ENCODE results near the gene AP1S1.

Gene AP1S1

DNA sequence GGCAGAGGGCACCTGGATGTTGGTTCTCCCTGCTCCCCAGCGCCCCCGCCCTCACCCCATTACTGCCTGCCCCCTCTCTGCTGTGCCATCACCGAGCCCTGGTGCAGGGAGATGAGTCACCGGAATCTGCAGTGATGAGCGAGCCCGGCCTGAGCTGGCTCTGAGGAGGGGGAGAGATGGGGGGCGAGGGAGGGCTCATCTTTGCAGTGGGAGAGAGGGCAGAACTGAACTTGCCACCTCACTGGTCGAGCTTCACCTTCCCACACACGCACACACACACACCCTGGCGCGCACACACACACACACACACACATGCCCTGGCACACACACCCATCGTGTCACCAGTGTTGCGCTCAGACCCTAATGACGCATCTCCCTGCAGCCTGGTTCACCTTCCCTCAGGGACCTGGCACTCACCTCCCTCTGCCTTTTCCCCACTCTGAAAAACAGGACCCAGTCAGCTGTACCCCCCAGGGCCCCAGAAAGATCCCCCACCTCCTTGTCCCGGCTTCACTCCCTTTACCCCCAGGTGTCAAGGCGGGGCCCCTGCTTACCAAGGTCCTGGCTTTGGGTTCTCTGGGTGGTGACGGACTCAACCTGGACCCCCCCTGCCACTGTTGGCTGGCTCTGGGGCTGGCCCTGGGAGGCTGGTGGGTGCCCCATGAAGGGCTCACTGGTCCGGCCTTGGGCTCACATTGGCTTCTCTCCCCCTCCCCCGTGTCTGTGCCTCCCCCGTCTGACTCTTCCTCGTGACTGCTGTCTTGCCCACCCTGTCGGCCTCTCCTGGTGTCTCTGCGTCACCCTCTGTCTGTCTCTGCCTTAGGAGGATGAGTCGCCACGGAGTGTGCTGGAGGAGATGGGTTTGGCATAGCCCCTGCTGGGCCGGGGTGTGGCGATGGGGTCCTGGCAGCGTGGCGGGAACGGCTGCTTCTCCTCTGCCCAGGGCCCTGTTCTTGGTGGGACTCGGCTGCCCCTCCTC lies 5.7 kb downstream of the AP1S1 start:
- DNase-seq: no peak

- no peak for DNase-seq
These were observed 6.6 kb downstream of the AP1S1 start for GRCh38 chr7:101160910-101161309.

- no peak for DNase-seq
These were observed 7.6 kb downstream of the AP1S1 start for GRCh38 chr7:101161692-101162471.

DNA sequence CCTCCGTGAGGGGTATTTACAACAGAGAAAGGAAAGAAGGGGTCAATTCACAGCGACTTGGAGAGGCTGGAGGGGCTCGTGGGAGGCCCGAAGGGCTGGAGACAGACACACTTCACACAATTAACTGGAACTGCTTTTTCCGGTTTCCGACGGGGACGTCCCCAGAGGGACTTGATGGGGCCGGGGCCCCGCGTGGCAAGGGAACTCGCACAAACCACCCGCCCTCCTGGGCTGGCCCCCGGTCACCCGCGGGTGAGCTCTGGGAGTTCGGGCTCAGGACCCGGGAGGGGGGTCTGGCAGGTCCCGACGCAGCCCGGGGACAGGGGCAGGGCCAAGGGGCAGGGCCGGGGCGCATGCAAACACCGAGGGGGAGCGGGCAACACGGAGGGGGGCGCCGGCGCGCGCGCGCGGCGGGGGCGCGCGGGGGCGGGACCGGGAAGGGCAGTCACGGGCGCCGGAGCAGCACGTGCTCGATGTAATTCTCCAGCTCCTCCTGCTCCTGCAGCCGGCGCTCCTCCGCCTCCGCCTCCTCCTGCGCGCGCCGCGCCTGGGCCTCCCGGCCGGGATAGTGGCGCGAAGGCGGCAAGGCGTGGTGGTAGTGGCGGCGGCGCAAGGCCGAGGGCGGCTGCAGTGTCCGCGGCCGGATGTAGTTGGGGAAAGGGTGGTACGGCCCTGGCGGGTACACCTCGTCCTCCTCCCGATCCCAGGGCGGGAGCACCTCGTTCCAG lies 8.4 kb downstream of the AP1S1 start:
- no peak for DNase-seq

DNA sequence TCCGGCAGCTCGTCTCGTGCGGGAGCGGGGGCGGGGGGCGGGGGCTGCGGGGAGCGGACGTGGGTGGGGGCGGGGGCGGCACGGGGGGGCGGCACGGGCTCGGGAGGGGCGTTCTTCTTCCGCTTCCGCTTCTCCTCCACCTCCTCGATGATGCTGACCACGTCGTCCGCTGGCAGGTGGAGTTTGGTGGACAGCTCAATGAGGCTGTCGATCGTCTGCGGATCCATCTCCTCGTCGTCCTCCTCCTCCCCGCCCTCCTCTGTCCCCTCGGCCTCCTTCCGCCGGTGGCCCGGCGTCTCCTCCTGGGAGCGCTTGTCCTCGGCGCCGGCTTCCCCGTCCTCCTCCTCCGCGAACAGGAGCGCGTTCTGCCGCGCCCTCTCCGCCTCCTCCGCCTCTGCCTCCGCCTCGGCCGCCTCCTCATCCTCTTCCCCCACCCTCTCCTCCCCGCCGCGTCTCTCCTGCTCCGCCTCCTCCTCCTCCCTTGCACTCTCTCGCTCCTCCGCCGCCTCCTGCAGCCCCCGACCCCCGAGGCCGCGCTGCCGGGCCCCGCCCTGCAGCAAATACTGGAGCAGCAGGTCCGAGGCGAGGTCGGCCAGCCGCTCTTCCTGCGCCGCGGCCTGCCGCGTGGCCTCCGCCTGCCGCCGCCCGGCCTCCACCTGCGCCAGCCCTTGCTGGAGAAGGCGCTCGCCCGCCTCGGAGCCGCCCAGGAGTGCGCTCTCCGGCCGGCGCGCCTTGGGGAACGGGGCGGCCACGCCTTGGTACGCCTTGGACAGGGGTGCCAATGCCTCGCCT lies 9.2 kb downstream of the AP1S1 start:
- peak; percentile 47 for DNase-seq

- no peak for DNase-seq
These were observed 10.0 kb downstream of the AP1S1 start for GRCh38 chr7:101164071-101164840.

- DNase-seq: peak; percentile 95
These were observed 11.0 kb downstream of the AP1S1 start, which contains the start of gene VGF for GRCh38 chr7:101165075-101165957. Gene VGF, minus strand, starts transcription at chr7:101165569. Its CDS starts 726 bp downstream, at chr7:101164843.

GRCh38 chr7:101165958-101166647 lies 11.8 kb downstream of the AP1S1 start:
- no peak for DNase-seq

GRCh38 chr7:101166648-101166908 lies 12.3 kb downstream of the AP1S1 start:
- DNase-seq: no peak

- DNase-seq: no peak
These were observed 12.8 kb downstream of the AP1S1 start for GRCh38 chr7:101166909-101167644.

DNA sequence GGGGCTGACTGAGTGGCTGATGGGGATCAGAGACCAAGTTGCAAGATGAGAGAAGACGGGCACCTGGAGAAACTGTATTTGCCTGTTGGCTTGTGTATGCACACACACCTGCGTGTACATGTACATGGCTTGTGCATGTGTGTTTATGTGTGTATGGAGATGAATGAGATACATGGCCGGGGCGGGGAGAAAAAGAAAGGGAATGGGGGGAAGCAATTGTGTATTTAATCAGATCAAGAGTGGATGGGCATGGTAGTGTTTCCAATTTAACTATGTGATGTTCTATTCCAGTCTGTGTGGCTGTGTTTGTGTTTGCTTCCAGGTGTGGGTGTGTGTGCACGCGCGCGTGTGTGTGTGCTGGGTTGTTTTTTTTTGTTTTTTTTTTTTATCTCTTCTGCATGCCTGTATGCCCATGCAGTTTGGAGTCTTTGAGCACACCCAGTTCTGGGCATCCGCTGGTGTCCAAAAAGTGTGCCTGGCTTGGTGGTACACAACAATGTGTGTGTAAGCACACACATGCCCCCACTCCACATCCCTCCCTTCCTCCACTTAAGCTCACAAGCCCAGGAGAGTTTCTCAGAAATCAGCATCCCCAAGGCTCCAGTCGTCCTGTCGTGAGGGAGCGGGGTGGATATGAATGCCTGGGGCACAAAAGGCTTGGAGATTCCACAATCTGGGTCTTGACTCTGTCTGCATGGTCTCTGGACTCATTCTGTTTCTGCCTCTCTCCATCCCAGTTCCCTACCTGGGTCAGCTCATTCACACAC lies 13.6 kb downstream of the AP1S1 start:
- no peak for DNase-seq

DNA sequence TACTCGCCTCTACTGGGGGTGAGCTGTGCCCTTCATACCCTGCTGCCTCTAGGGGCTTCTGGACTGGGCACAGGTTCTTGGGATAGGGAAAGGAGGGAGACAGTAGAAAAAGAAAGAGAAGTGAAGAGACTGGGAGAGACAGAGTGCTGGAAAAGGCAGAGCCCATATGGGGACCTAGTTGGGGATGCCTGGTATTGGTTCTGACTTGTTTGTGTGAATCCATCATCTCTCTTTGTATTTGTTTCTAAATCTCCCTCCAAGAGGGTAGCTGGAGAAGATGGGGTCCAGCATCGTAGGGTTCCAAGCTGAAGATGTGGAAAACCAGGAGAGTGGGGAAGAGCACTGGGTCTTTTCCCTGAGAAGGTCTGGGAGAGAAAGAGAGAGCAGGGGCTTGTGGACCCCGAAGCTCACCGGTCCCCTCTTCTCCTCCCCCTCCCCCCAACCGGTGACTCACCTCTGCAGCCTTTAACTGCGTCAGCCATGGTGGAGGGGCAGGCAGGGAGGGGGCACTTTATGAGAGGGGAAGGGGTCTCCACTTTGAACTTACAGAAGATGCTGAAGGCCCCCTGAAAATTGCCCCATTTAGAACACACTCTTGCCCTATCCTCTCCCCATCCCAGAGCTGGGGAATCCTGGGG lies 14.3 kb downstream of the AP1S1 start:
- DNase-seq: no peak

DNA sequence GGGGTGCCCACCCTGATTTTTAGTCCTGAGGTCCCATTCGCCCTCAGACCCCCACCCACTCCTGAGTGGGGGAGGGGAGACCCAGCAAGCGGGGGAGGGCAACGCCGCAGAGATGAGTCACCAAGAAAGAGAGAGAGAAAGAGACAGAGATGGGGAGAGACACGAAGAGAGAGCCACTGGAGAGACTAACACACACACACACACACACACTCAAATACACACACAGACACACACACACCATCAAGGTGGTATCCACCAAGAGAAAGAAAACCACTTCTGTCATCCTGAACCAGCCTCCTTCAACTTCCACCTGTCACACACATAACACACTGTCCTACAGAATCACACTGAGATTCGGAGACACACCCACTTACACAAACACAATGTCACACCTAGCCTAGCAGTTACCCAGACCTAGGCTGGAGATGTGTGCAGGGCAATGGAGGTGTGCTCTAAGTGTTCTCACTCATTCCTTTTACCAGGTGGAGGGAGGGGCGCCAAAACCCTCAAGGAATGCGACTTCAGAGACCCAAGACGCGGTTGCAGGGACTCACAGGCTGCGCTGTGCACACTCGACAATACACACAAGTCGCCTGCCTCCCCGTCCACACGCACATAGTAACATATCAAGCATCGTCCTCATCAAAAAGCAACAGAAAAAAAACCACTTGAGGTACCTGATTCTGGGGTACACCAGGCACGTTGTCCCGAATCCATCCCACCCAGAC lies 15.0 kb downstream of the AP1S1 start:
- no peak for DNase-seq

GRCh38 chr7:101169838-101170551 lies 15.7 kb downstream of the AP1S1 start:
- DNase-seq: peak; percentile 80

GRCh38 chr7:101170617-101171441 lies 16.6 kb downstream of the AP1S1 start:
- no peak for DNase-seq

DNA sequence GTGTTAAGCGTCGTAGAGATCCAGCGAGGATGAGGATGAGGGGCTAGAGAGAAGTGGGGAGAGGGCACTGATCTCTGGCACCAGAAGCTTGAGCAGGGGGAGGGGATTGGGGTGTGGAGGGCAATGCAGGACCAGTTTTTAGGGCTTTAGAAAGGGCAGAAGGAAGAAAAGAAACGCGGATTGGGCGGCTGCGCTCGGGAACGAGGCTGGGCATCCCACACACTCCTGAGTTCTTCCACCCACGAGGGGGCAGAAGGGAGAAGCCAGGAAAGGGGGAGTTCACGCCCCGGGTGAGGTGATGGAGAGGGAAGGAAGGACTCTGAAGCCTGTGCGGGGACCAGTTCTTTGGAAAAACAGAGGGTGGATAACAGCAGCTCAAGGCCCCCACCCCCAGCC lies 17.2 kb downstream of the AP1S1 start:
- no peak for DNase-seq
